ENCODE data around the gene SYCE1L. TPM values are rescaled to one million over a fixed set of nuclear protein-coding genes. Genes with fewer than 3 reads are reported as not detected.

Gene SYCE1L
- total and polyA plus RNA-seq, 2 of the 4 experiments (the other 2 are of a cell fraction), result 0.10 TPM; not detected in 1

DNA sequence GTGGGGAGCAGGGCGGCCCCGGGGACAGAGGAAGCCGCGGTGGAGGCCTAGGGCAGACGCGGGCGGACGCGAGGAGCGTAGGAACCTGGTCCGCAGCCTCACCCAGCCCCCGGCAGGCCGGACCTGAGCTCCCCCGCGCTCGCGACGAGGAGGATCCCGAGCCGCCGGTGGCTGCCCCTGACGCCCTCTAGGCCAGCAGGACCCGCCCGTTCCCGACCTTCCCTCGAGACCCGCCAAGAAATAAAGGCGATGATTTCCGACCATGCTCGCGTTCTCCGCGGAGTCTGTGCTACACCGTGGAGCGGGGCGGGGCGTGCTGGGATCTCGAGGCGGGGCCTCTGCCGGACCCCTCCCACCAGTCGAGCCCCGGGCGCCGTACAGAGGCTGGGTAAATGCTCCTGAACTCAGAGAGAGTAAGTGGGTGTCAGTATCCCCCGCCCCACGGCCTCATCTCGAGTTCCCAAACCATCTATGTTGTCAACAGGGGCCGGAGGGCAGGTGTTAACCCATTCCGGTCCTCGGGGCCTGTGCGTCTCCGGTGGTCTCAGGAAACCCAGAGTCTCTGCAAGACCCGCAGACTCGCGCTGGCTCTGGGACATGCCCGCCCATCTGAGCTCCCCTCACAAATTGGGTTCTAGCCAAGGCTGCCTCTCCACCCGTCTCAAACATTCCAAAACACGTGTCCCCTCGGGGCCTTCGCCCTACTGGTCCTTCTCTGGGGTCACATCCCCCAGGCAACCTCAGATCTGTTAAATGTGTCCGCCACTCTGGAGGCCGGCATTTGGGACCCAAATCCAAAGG is 13.7 kb downstream of the SYCE1L start:
- DNase-seq (no peak), ATAC-seq (ENCODE audit: low read depth) (peak; percentile 85)
- no peak overlapping the region for H4K91ac ChIP-seq (ENCODE audit: insufficient read depth, low read depth, low read length)
- H2AFZ ChIP-seq (replicated peaks; ENCODE audit: low read length, poor library complexity), result peak overlapping the region; percentile 93
- no peak overlapping the region for H3K23ac ChIP-seq (ENCODE audit: low read depth, low read length)
- H3K9ac ChIP-seq (ENCODE audit: low read depth, low read length), result no peak overlapping the region; the same call in 1 of the 2 replicates
- H3K4me2 ChIP-seq (ENCODE audit: low read depth, low read length), result peak overlapping the region; percentile 74
- no peak overlapping the region; the same call in 1 of the 2 replicates for H3K27ac ChIP-seq (ENCODE audit: insufficient read depth, low read length)
- WGBS, 2 experiments (ENCODE audit: extremely low coverage in 2 of 2, insufficient read length in 1 of 2), result 8% methylated on average over 19 of the region's 62 CpGs; no CpG with 5 or more reads in 1 of the 2 experiments
- H2BK120ac ChIP-seq (ENCODE audit: low read depth, low read length), result no peak overlapping the region
- H3K79me1 ChIP-seq (ENCODE audit: low read depth in 1 of 2, low read length in 2 of 2), result no peaks in the 10 kb centered on the region
- H2BK15ac ChIP-seq (ENCODE audit: low read depth, low read length), result no peak overlapping the region
- no TSS peak for BruUV-seq (replicated peaks)
- peak overlapping the region; percentile 16; the same call in 1 of the 2 replicates for H2AK5ac ChIP-seq (ENCODE audit: low read depth, low read length)
- in situ Hi-C loops (cut with MboI; ENCODE audit: low sequenced_read_pairs) (no loop called here), intact Hi-C loops (cut with micrococcal nuclease) (no loop called here), dilution Hi-C loops (cut with HindIII; ENCODE audit: low sequenced_read_pairs, unreplicated experiment) (no loop called here)
- peaks cover 11% of the 10 kb centered on the region for H3K9me1 ChIP-seq (ENCODE audit: insufficient read depth, low read length)
- peaks cover 6% of the 10 kb centered on the region; the same call in 1 of the 2 replicates for H3K27me3 ChIP-seq (ENCODE audit: control insufficient read depth, insufficient read depth, low read length)
- H2BK20ac ChIP-seq (ENCODE audit: low read depth, low read length), result no peak overlapping the region
- H3K36me3 ChIP-seq (ENCODE audit: control insufficient read depth, insufficient read depth, low read length), result no peaks in the 10 kb centered on the region
- no peak overlapping the region; the same call in 1 of the 2 replicates for H3K4ac ChIP-seq (ENCODE audit: low read depth, low read length)
- peak overlapping the region; percentile 66 for H3K4me3 ChIP-seq (ENCODE audit: insufficient read depth, low read depth, low read length)
- POLR2A ChIA-PET (ENCODE audit: unreplicated experiment), result no interaction called here
- no peaks in the 10 kb centered on the region for H4K20me1 ChIP-seq (ENCODE audit: insufficient read depth, low read length)
- H2AK9ac ChIP-seq (replicated peaks; ENCODE audit: low read depth, low read length, poor library complexity), result no peak overlapping the region
- H4K8ac ChIP-seq (ENCODE audit: low read depth in 2 of 2, low read length in 2 of 2), result no peak overlapping the region
- H4K5ac ChIP-seq (ENCODE audit: low read depth, low read length), result no peak overlapping the region
- no peak for TF ChIP-seq ELK1 (IDR thresholded peaks at IDR 0.05; ENCODE audit: borderline replicate concordance, low read depth, low read length)
- no peak for TF ChIP-seq BHLHE40 (IDR thresholded peaks at IDR 0.05; ENCODE audit: low read depth, low read length)
- CTCF ChIA-PET, result no interaction called here
- no peak overlapping the region for H2BK5ac ChIP-seq (ENCODE audit: low read depth, low read length, poor library complexity, severe bottlenecking)
- H3K9me3 ChIP-seq (ENCODE audit: control insufficient read depth, insufficient read depth, low read length), result no peaks in the 10 kb centered on the region
- no peak overlapping the region for H3K14ac ChIP-seq (replicated peaks; ENCODE audit: low read depth, low read length)
- no peak overlapping the region for H3K18ac ChIP-seq (ENCODE audit: low read depth, low read length)
- peaks cover 3% of the 10 kb centered on the region for H3K4me1 ChIP-seq (ENCODE audit: control insufficient read depth, insufficient read depth, low read length)
- no peak overlapping the region for H3K56ac ChIP-seq (ENCODE audit: extremely low read depth, insufficient read depth, low read length)

Data from IMR-90 (cell line).